ENCODE data around the gene MC1R.
"Not testable (repeated sequence)": the region's sequence is repeated elsewhere in the genome, so short reads cannot be mapped to it uniquely, and the experiment has no call there.

Gene MC1R

DNA sequence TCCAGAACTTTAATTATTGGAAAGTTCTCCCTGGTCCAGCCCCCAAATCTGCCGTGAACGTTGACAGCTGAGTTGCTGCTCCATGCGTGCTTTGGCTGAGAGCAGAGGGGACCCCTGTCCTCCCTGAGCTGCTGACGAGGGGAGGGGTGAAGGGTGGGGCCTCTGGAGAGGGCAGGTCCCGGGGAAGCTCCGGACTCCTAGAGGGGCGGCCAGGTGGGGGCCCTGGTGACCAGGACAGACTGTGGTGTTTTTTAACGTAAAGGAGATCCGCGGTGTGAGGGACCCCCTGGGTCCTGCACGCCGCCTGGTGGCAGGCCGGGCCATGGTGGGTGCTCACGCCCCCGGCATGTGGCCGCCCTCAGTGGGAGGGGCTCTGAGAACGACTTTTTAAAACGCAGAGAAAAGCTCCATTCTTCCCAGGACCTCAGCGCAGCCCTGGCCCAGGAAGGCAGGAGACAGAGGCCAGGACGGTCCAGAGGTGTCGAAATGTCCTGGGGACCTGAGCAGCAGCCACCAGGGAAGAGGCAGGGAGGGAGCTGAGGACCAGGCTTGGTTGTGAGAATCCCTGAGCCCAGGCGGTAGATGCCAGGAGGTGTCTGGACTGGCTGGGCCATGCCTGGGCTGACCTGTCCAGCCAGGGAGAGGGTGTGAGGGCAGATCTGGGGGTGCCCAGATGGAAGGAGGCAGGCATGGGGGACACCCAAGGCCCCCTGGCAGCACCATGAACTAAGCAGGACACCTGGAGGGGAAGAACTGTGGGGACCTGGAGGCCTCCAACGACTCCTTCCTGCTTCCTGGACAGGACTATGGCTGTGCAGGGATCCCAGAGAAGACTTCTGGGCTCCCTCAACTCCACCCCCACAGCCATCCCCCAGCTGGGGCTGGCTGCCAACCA lies at the start of gene MC1R:
Gene MC1R, plus strand, starts transcription at position 410 of the 895 bp plus-strand sequence. Its CDS starts 397 bp downstream, at position 807.
- H3K4me3 ChIP-seq = peak within 1 kb of the TSS; percentile 69
- no peak for DNase-seq (ENCODE audit: low spot score)
- peak within 1 kb of the TSS; percentile 3 to 74 for H3K27ac ChIP-seq
- no peak for TF ChIP-seq CTCF (IDR thresholded peaks at IDR 0.05)

DNA sequence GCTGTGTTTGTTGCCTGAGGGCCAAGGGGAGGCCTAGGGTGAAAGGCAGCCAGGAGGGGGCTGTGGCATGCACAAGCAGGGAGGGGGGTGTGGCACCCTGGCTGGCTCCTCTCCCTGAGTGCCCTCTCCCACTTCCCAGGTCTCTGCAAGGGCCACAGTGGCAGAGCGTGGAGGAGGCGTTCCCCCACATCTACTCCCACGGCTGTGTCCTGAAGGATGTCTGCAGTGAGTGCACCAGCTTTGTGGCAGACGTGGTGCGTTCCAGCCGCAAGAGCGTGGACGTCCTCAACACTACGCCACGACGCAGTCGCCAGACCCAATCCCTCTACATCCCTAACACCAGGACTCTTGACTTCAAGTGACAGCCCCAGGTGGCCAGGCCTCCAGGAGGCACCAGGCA lies 48.8 kb upstream of the MC1R start:
- no peak for TF ChIP-seq CTCF (IDR thresholded peaks at IDR 0.05)
- no peak overlapping the region for H3K4me3 ChIP-seq
- H3K27ac ChIP-seq = no peak overlapping the region
- DNase-seq (ENCODE audit: low spot score) = no peak

DNA sequence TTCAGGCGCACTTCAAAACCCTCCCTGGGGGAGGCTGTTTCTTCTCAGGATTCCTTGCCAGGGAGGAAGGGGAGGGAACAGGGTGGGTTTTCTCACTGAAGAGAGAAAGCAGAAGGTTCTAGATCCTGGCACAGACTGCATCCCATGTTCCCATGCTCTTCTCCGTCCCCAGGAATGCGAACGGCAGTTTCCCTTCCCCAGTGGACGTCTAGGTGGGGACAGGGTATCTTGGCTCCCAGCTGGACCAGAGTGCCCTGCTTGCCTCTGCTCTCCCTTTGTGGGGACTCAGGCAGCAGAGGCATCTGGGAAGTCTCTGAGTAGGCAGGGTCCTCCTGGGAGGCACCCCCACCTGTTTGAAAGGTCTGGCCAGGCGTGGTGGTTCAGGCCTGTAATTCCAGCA lies 48.2 kb upstream of the MC1R start:
- no peak for DNase-seq (ENCODE audit: low spot score)
- no peak overlapping the region for H3K27ac ChIP-seq

DNA sequence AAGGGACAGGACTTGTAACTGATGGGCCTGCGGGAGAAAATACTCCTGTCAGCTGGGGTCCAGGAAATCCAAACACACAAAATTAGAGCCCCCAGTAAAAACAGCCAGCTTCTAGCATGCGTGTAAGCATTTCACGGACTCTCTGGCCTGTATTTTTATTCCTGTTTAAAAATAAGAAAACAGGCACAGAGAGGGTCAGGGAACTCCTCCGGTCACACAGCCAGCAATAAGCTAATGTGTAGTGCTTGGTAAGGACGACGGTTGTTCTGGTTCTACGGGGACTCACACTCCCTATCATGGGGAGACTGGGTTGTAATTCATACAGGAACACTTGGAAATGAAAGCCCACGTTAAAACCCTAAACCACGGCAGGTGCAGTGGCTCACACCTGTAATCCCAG lies 46.8 kb upstream of the MC1R start:
- Histone ChIP-seq H3K27ac (no peak overlapping the region), H3K4me3 (no peak overlapping the region)
- no peak for DNase-seq (ENCODE audit: low spot score)
- TF ChIP-seq CTCF (IDR thresholded peaks at IDR 0.05) = no peak

More for the DNA sequence above, 48.2 kb upstream of the MC1R start:
- TF ChIP-seq CTCF (IDR thresholded peaks at IDR 0.05) = no peak
- H3K4me3 ChIP-seq = no peak overlapping the region

- peak within 1 kb of the TSS; percentile 98 to 100 for H3K27ac ChIP-seq
- H3K4me3 ChIP-seq = peak within 1 kb of the TSS; percentile 95
- peak; percentile 90 for DNase-seq (ENCODE audit: low spot score)
- TF ChIP-seq CTCF (IDR thresholded peaks at IDR 0.05) = no peak
Observed at GRCh38 chr16:89873109-89873971, 45.3 kb upstream of the MC1R start, which contains the start of gene TCF25. TCF25 (plus strand) TSS chr16:89873592; CDS start chr16:89873668, 76 bp downstream.

- H3K4me3 ChIP-seq = peak overlapping the region; percentile 95
- H3K27ac ChIP-seq = peak overlapping the region; percentile 98 to 100
- TF ChIP-seq CTCF (IDR thresholded peaks at IDR 0.05) = no peak
- peak; percentile 99 for DNase-seq (ENCODE audit: low spot score)
Observed at GRCh38 chr16:89873972-89874689, 44.5 kb upstream of the MC1R start.

DNA sequence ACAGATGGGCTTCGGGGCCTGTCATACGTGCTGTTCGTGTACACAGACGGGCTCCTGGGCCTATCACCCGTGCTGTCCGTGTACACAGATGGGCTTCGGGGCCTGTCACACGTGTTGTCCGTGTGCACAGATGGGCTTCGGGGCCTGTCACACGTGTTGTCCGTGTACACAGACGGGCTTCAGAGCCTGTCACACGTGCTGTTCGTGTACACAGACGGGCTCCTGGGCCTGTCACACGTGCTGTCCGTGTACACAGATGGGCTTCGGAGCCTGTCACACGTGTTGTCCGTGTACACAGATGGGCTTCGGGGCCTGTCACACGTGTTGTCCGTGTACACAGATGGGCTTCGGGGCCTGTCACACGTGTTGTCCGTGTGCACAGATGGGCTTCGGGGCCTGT lies 39.5 kb upstream of the MC1R start:
- H3K4me3 ChIP-seq; DNase-seq (ENCODE audit: low spot score); H3K27ac ChIP-seq: not testable (repeated sequence)

Data from coronary artery (tissue), 2 donors.